Kidney (tissue), 14 donors: ENCODE results near the gene ZFP14. TPM values are rescaled to one million over a fixed set of nuclear protein-coding genes. Genes with fewer than 3 reads are reported as not detected.
"Not testable (repeated sequence)": the region's sequence is repeated elsewhere in the genome, so short reads cannot be mapped to it uniquely, and the experiment has no call there.

Source experiments
- DNase-seq, 5 donors: peaks; one replicate each; pipeline ENCODE4 v3.0.0-alpha.2; 2013 to 2020
- FAIRE-seq: peaks from 2 replicates; lab custom pipeline; 2012; peaks lifted over from hg19 to GRCh38; lab: Jason Lieb, UNC
- H3K27ac ChIP-seq, 2 donors: one replicate each; pipeline ENCODE4 v1.7.0; 2013; ENCODE audit warnings: low read depth in 2 of 2, low read length in 2 of 2, inconsistent platforms in 1 of 2
- H3K27me3 ChIP-seq: one replicate; pipeline ENCODE4 v1.7.1; 2013; ENCODE audit warnings: low read length, inconsistent platforms; ENCODE audit not compliant: control insufficient read depth, insufficient read depth
- H3K36me3 ChIP-seq, 3 donors: one replicate each; pipeline versions ENCODE4 v1.7.0 to v1.7.1; 2013; ENCODE audit warnings: low read length in 3 of 3, control low read depth in 1 of 3, inconsistent platforms in 1 of 3; ENCODE audit not compliant: insufficient read depth in 3 of 3, control insufficient read depth in 2 of 3
- H3K4me1 ChIP-seq, 3 donors: one replicate each; pipeline versions ENCODE4 v1.7.0 to v1.7.1; 2013; ENCODE audit warnings: low read length in 3 of 3, inconsistent platforms in 1 of 3, low read depth in 1 of 3; ENCODE audit not compliant: control insufficient read depth in 2 of 3, insufficient read depth in 2 of 3
- H3K4me3 ChIP-seq, 3 donors: one replicate each; pipeline versions ENCODE4 v1.7.0 to v1.8.1; 2013; ENCODE audit warnings: low read length in 3 of 3, control low read depth in 1 of 3, inconsistent platforms in 1 of 3
- H3K9ac ChIP-seq, 3 donors: one replicate each; pipeline versions ENCODE4 v1.7.0 to v1.7.1; 2013; ENCODE audit warnings: low read length in 3 of 3, control low read depth in 1 of 3, inconsistent platforms in 1 of 3
- H3K9me3 ChIP-seq, 3 donors: one replicate each; pipeline versions ENCODE4 v1.7.0 to v1.7.1; 2013; ENCODE audit warnings: low read length in 3 of 3, control low read depth in 1 of 3, inconsistent platforms in 1 of 3; ENCODE audit not compliant: control insufficient read depth in 2 of 3, insufficient read depth in 1 of 3
- CTCF ChIP-seq: IDR thresholded peaks from 3 replicates; pipeline ENCODE4 v1.5.1; 2012; ENCODE audit warnings: mild to moderate bottlenecking, moderate library complexity, borderline replicate concordance; ENCODE audit not compliant: insufficient read depth; ENCODE audit errors: extremely low read depth
- intact Hi-C: fragments of 100-400 bp; cut with DNase I; formaldehyde crosslinking; loops from one replicate; pipeline ENCODE4 v1.11.1; 2022
- polyA plus RNA-seq: library from polyadenylated mRNA; stranded (reverse); fragments of 350-450 nt; fragmentation: Illumina TruSeq; extraction: RNeasy Lipid Tissue Mini Kit (QIAGEN cat#74804); gene quantifications from one replicate; pipeline ENCODE4 v1.2.3, GENCODE V29; 2014; ENCODE audit warnings: low read depth, low replicate concordance; ENCODE audit not compliant: insufficient read depth
- total RNA-seq: library from RNA; stranded (reverse); fragmentation: NEBNext Ultra II Directional; extraction: Animal tissue kit (Norgen Biotek cat#: 25700); gene quantifications from one replicate; pipeline ENCODE4 v1.2.1, GENCODE V29; 2021
- donor health status: control.
- donor health status: control.
- donor health status: control.
- donor health status: control.
- donor health status: control.
- donor health status: DM: yes; HTN: yes; CAD: no.
- donor health status: Normal renal cell carcinoma (clear cell type).

ZFP14 gene
- total and polyA plus RNA-seq, 2 donors from 2014 or later = 4.3 to 7.3 TPM

- Histone ChIP-seq H3K27ac (peak overlapping the region in 1 of 2 donors; percentile 48), H3K27me3 (no peaks in the 10 kb centered on the region), H3K4me3 (peak overlapping the region; percentile 57 to 93 (median 92)), H3K9ac (peak overlapping the region in 2 of 3 donors; percentile 85 to 94), H3K4me1 (peaks cover 0 to 3% (median 0%) of the 10 kb centered on the region in 3 donors), H3K9me3 (no peaks in the 10 kb centered on the region), H3K36me3 (peaks cover 2 to 15% (median 5%) of the 10 kb centered on the region in 3 donors)
- peak; percentile 99 for FAIRE-seq
- peak; percentile 96 to 99 (median 98) for DNase-seq
- intact Hi-C loops = no loop called here
- TF ChIP-seq CTCF = peak; percentile 20
Observed at GRCh38 chr19:36331353-36332228, 47.4 kb downstream of the ZFP14 start.

- H3K27ac ChIP-seq = no peak overlapping the region
- peak overlapping the region; percentile 57 to 93 (median 92) for H3K4me3 ChIP-seq
- H3K9ac ChIP-seq = peak overlapping the region in 2 of 3 donors; percentile 75 to 94
- DNase-seq = peak in 2 of 5 donors; percentile 35 to 58
- peaks cover 2 to 23% (median 11%) of the 10 kb centered on the region in 3 donors for H3K36me3 ChIP-seq
- peaks cover 0 to 3% (median 0%) of the 10 kb centered on the region in 3 donors for H3K4me1 ChIP-seq
- no peaks in the 10 kb centered on the region for H3K9me3 ChIP-seq
- intact Hi-C loops = no loop called here
- no peaks in the 10 kb centered on the region for H3K27me3 ChIP-seq
- no peak for FAIRE-seq
- no peak for TF ChIP-seq CTCF
Observed at GRCh38 chr19:36330216-36330615, 48.8 kb downstream of the ZFP14 start.

GRCh38 chr19:36329534-36329933 is 49.5 kb downstream of the ZFP14 start:
- H3K4me1 ChIP-seq, H3K9ac ChIP-seq, FAIRE-seq, H3K27me3 ChIP-seq, H3K4me3 ChIP-seq, H3K27ac ChIP-seq, H3K9me3 ChIP-seq, intact Hi-C loops: not testable (repeated sequence)
- DNase-seq = peak in 1 of 5 donors; percentile 72
- H3K36me3 ChIP-seq = peaks cover 2 to 23% (median 11%) of the 10 kb centered on the region in 3 donors

GRCh38 chr19:36326649-36327048 is 52.4 kb downstream of the ZFP14 start:
- FAIRE-seq = not testable (repeated sequence)

GRCh38 chr19:36315164-36315563 is 63.8 kb downstream of the ZFP14 start:
- H3K36me3 ChIP-seq, H3K4me1 ChIP-seq, H3K27ac ChIP-seq, H3K27me3 ChIP-seq, H3K9me3 ChIP-seq, H3K4me3 ChIP-seq, FAIRE-seq, H3K9ac ChIP-seq, intact Hi-C loops, DNase-seq: not testable (repeated sequence)

More at GRCh38 chr19:36326649-36327048, 52.4 kb downstream of the ZFP14 start:
- peaks cover 2 to 27% (median 11%) of the 10 kb centered on the region in 3 donors for H3K36me3 ChIP-seq
- H3K4me1 ChIP-seq, H3K27me3 ChIP-seq, H3K9me3 ChIP-seq, H3K9ac ChIP-seq, H3K4me3 ChIP-seq, H3K27ac ChIP-seq, intact Hi-C loops: not testable (repeated sequence)
- DNase-seq = peak in 3 of 5 donors; percentile 1 to 17 (median 2)

- H3K27me3 ChIP-seq, DNase-seq, H3K4me3 ChIP-seq, intact Hi-C loops, H3K9me3 ChIP-seq, H3K9ac ChIP-seq, FAIRE-seq, H3K4me1 ChIP-seq, H3K27ac ChIP-seq, H3K36me3 ChIP-seq: not testable (repeated sequence)
Observed at GRCh38 chr19:36314053-36314452, 64.9 kb downstream of the ZFP14 start.
